GM18861 (cell line): ENCODE measurements around the gene AVEN.
A peak's percentile ranks its signal among the peaks of the same experiment; 100 is the strongest.

Experiments
- ATAC-seq: cut with Tn5 transposase; IDR thresholded peaks from one replicate; pipeline ENCODE4 v1.9.1; 2021; ENCODE audit not compliant: unreplicated experiment

The AVEN gene

GRCh38 chr15:33987444-33987843 lies 51.6 kb downstream of the AVEN start:
- no peak for ATAC-seq

- no peak for ATAC-seq
Measured at GRCh38 chr15:33985751-33986150, 53.3 kb downstream of the AVEN start.

DNA sequence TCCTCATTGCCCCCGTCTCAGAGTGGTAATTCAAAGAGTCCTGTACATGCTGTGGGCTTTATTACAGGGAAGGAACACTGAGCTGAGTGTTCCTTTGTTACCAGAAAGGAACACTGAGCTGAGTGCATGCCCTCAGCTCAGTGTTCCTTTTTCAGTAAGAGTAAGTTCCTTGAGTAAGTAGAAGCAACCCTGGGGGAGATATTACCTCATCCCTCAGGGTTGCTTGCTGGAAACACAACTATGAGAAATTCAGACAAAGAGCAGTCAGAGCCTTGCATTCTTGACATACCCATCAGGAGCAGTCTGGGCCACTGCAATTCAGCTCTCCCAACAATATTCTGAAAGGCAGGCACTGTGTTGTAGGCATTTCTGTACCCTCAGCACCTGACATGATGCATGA lies 53.7 kb downstream of the AVEN start:
- ATAC-seq, result no peak

GRCh38 chr15:33982516-33982915 lies 56.5 kb downstream of the AVEN start:
- ATAC-seq, result no peak

- no peak for ATAC-seq
Measured at GRCh38 chr15:33980159-33980558, 58.8 kb downstream of the AVEN start.

- ATAC-seq, result no peak
Measured at GRCh38 chr15:33975022-33975565, 63.9 kb downstream of the AVEN start.

GRCh38 chr15:33971811-33972210 lies 67.2 kb downstream of the AVEN start:
- ATAC-seq, result no peak

DNA sequence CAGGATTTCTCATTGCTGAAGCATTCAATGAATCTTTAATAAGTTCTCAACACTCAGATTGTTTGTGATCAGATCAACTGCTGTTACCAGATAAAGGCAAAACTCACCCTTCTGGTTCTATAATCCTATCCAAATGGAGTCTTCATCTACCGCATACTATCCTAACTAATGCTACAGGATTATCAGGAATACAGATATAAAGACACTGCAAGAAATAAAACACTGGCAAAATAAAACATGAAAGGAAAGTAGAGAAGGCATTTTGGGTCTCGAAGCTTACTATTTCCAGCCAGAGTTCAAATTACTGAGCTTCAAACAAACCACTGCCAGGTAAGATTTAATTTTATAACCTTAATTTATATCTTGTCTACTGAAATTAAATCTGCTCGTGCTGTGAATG lies 70.2 kb downstream of the AVEN start:
- no peak for ATAC-seq

DNA sequence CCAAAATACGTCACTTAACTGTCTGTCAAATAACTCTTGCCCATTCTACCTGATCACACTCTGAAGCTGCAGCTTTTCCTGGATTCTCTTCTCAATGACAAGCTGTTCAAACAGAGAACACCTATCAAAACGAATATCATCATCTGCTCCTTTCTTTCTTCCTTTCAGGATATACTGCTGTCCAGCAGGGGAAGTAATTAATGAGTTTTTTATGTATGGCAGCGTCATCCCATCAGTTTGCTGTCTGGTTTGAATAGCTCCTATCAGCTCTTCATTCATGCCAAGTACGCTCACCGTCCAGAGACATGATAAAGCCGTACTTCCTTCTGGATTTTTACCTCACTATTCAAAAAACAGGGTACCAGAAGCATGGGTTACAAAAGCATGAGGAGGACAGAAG lies 70.8 kb downstream of the AVEN start, which contains the start of gene CHRM5:
Gene CHRM5 (plus strand): TSS at position 274 of the 400 bp plus-strand sequence. CDS start 94,221 bp downstream, outside the sequence.
- no peak for ATAC-seq

- ATAC-seq, result no peak
Measured at GRCh38 chr15:33964665-33965040, 74.4 kb downstream of the AVEN start.

DNA sequence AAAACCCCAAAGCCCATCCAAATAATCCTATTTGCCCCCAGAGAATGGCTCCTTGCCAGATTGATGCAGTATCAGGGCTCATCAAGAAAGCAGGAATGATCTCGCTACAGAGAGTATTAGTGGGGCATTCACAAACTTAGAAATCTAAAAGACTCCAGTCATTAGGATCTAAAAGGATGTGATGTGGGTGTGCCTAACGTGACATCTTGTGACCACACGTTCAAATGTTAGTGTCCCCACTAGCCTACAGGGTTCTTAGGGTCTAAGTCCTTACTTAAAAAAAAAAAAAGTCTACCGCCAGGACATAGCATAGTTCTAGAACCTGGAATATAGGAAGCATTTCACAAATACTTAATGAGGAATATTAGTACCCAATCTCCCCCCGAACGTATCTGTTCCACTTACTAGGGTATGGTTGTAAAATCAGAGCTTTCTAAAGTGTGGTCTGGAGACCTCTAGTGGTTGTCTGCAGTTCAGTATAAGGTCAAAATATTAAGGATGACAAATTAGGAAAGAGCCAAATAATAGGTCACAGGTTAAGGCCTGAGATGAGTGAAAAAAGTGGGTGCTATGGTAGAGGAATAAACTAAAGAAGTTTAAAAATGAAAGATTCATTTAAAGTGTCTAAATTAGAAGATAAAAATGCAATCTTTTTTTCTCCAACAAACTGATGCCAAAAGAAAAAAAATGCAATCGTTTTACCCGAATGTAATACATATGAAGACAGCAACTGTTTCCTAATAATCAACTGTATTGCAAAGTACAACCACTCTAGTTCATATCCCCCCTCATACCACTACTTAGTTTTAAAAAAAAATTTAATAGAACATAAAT lies 75.0 kb downstream of the AVEN start:
- ATAC-seq, result peak; percentile 60

DNA sequence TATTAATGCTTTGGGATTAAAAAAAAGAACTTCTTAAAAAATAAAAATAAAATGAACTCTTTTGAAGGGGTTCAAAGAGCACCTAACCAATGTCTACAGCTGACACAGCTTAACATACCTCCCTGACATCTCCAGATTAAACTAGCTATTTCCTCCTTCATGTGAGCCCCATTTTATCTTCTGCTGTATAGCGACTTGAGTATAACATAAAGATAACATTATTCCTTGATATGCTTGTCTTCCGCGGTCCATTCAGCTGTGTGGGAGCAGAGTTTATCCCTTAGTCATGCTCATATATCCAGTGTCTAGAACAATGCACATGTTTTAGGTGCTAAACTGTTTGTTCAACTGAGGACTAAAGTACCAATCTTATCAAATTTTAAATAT lies 78.5 kb downstream of the AVEN start:
- no peak for ATAC-seq

DNA sequence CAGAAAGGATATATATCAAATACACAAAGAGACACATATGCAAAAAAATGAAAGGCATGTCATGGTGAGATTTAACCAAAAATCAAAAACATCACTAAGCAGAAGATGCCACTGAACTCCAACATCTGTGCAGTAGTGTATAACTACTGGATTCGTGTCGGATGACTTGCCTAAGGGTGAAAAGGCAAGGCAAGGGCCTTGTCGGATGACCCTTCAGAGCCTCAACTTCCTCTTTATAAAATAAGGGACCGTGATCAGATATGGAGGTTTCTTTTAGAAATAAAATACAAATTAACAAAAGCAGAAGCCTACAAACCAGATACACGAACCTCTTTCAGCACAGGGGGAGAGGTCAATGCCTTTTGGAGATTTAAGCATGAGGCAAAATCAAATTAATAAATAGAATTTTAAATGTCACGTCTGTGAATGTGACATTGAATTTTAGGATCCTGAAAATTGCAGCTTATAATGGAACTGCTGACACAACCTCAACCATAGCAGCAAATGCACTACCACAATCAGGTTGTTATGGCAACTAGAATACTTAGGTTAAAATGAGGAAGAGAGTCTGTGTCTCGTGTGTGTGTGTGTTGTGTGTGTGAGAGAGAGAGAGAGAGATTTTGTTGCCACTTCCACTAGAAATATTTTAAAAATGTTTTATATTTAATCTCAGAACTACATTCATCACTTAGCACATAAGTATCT lies 79.0 kb downstream of the AVEN start:
- no peak for ATAC-seq

DNA sequence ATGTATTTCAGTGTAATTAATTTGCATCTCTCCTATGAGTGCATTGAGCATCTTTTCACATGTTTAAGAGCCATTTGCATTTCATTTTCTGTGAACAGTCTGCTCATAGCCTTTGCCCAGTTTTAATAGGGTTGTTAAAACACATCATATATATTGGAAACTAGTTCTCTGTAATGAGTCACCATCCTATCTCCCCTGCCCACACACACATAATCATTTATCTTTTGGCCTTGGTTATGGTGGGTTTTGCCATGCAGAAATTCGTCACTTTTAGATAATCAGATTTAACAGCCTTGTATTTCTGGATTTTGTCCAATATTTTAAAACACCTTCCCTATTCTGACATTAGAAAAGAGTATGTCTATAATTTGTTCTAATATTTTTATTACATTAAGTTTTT lies 82.6 kb downstream of the AVEN start:
- no peak for ATAC-seq

- no peak for ATAC-seq
Measured at GRCh38 chr15:33955945-33956344, 83.1 kb downstream of the AVEN start.

- no peak for ATAC-seq
Measured at GRCh38 chr15:33946152-33946551, 92.9 kb downstream of the AVEN start.

DNA sequence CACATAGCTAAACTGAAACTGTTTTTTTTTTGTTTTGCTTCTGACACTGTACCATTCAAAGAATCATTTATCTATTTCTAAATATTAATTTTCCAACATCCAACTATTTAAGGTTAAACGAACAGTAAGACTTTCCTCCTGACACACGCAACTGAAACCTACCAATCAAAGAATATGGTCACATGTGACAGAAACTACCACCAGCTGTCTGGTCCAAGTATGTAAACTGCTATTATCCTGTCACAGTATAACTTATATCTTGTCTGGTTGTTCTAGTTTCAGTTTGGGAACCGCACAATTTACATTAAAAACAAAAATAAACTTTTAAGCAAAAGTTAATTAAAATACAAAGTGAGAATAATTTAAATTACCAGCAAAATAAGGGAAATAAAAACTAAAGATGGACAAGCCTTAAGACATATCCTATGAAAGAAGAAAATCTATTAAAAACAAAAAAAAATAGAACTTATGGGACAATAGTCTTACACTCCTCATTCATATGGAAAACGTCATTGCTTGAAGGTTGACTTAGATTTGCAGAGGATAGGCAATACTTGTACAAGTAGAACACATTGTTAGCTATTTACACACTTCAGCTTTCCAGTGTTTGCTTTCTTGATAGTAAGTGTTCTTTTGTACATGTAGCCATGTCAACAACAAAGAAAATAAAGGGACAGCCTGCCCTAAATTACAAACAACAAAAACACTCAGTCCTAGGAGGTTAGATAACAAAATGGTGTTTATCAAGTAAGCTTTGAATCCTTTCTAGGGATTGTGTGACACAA lies 97.5 kb downstream of the AVEN start:
- ATAC-seq, result peak; percentile 82

DNA sequence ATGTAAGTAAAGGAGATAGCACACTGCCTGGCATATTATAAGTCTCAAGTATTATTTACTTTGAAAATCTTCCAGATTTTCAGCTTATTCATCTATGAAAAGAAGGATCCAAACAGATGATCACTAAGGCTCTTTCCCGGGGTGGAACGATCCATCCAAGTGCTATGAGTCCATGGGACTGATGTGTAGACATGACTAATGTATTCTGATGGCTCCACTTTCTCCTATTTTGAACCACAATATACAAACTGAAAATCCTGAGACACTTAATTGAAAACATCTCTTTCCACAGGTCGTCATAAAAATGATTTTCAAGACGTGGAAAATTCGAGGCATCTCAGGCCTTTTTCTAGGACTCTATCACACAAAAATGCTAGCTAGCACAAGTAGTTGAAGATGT lies 104.1 kb downstream of the AVEN start:
- ATAC-seq, result no peak

DNA sequence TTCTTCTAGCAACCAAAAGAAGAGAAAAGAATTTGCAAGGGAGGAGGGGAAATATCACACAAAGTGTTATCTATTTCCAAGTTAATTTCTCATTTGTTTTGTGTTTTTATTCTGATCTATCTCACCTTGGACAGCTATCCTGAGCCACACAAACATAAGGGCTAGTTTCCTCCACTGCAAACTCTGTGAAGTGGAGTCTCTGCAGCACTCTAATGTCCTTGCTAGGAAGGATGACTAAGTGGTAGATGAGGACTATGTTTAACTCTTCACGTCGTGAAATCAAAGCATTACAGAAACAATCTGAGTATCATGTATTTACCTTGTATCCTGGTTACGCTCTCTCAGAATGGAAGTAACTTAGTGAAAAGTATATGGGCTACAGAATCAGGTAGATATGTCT lies 104.6 kb downstream of the AVEN start:
- no peak for ATAC-seq

DNA sequence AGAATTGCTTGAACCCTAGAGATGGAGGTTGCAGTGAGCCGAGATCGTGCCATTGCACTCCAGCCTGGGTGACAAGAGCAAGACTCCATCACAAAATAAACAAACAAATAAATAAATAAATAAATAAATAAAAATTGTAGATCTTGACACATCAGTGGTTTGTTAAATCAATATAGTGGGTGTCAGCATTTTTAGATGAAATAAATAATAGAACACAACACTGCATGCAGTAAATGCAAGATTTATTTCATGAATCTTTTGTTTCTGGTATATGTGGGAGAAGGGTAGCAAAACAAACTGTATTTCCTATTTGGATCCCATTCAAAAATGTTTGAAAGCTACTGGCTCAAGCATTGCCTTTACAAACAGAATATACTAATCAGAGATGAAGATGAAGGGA lies 106.3 kb downstream of the AVEN start:
- no peak for ATAC-seq

- ATAC-seq, result no peak
Measured at GRCh38 chr15:33926260-33926659, 112.7 kb downstream of the AVEN start.
